MM.1S (cell line): Measurements from ENCODE around the gene CFAP45.

Experiments
- CTCF ChIP-seq: fragments of 300-600 bp; sonication (generic); IDR thresholded peaks from 2 replicates; pipeline ENCODE4 v1.5.1; 2016; ENCODE audit warnings: antibody characterized with exemption, low read length, mixed read lengths
- EZH2 ChIP-seq: fragments of 300-600 bp; sonication (generic); optimal IDR thresholded peaks from 2 replicates; pipeline ENCODE3; 2017; ENCODE audit warnings: low read depth, mild to moderate bottlenecking, antibody characterized with exemption, low read length, mixed read lengths

- TF ChIP-seq CTCF (no peak), EZH2 (no peak)
Observed at GRCh38 chr1:159879977-159880376, 20.0 kb downstream of the CFAP45 start.
